ENCODE data around the gene SERPINA12. TPM values are rescaled to one million over a fixed set of nuclear protein-coding genes. Genes with fewer than 3 reads are reported as not detected.
A peak's percentile ranks its signal among the peaks of the same experiment; 100 is the strongest.

The SERPINA12 gene
- total RNA-seq, 1 donor from 2014 or later: not detected

- ChIA-PET CTCF (interaction anchor here (0.8 kb wide), 1 partner anchor 18 kb away, joined by 3 read pairs; no protein-coding TSS in a partner anchor), POLR2A (no interaction called here)
- no peak for ATAC-seq (ENCODE audit: low read depth)
- intact Hi-C loops (cut with micrococcal nuclease): no loop called here
- Mint-ChIP-seq H3K9me3 (peaks cover 15% of the 10 kb centered on the region), H3K4me3 (no peak overlapping the region), H3K27me3 (no peaks in the 10 kb centered on the region), H3K36me3 (ENCODE audit: low read depth) (no peaks in the 10 kb centered on the region), H3K4me1 (peaks cover 26% of the 10 kb centered on the region), H3K27ac (no peak overlapping the region)
- DNase-seq: no peak
- no peak for TF ChIP-seq CTCF (IDR thresholded peaks at IDR 0.05)
These were observed 30.8 kb downstream of the SERPINA12 start for GRCh38 chr14:94478420-94478819.

- H3K36me3 Mint-ChIP-seq (ENCODE audit: low read depth): no peaks in the 10 kb centered on the region
- intact Hi-C loops (cut with micrococcal nuclease): no loop called here
- DNase-seq (no peak), ATAC-seq (ENCODE audit: low read depth) (peak; percentile 51)
- peaks cover 15% of the 10 kb centered on the region for H3K9me3 Mint-ChIP-seq
- ChIA-PET POLR2A (no interaction called here), CTCF (interaction anchor here (1.0 kb wide), 1 partner anchor 10 kb away, joined by 3 read pairs; no protein-coding TSS in a partner anchor)
- TF ChIP-seq CTCF (IDR thresholded peaks at IDR 0.05): no peak
- peaks cover 3% of the 10 kb centered on the region for H3K27me3 Mint-ChIP-seq
- peaks cover 22% of the 10 kb centered on the region for H3K4me1 Mint-ChIP-seq
- H3K4me3 Mint-ChIP-seq: no peak within 1 kb of the TSS
- H3K27ac Mint-ChIP-seq: no peak within 1 kb of the TSS
These were observed 33.2 kb downstream of the SERPINA12 start, which contains the start of gene SERPINA9 for GRCh38 chr14:94476023-94476422. Gene SERPINA9, minus strand, starts transcription at chr14:94476197. Its CDS starts 6,357 bp downstream, at chr14:94469840.

GRCh38 chr14:94474581-94475031, 34.7 kb downstream of the SERPINA12 start:
- peaks cover 15% of the 10 kb centered on the region for H3K9me3 Mint-ChIP-seq
- CTCF ChIA-PET: interaction anchor here (1.7 kb wide), 1 partner anchor 11 kb away, joined by 5 read pairs; no protein-coding TSS in a partner anchor

GRCh38 chr14:94473666-94474410, 35.4 kb downstream of the SERPINA12 start:
- no peak for TF ChIP-seq CTCF (IDR thresholded peaks at IDR 0.05)
- H3K27me3 Mint-ChIP-seq: peaks cover 3% of the 10 kb centered on the region
- H3K4me1 Mint-ChIP-seq: peaks cover 22% of the 10 kb centered on the region
- no peak for DNase-seq
- peaks cover 9% of the 10 kb centered on the region for H3K9me3 Mint-ChIP-seq
- no peaks in the 10 kb centered on the region for H3K36me3 Mint-ChIP-seq (ENCODE audit: low read depth)
- peak overlapping the region; percentile 27 for H3K27ac Mint-ChIP-seq
- intact Hi-C loops (cut with micrococcal nuclease): loop anchor here (1.0 kb wide), 1 partner anchor 7 kb away; no protein-coding TSS in a partner anchor
- H3K4me3 Mint-ChIP-seq: peak overlapping the region; percentile 16
- ChIA-PET POLR2A (no interaction called here), CTCF (interaction anchor here (1.7 kb wide), 1 partner anchor 12 kb away, joined by 5 read pairs; no protein-coding TSS in a partner anchor)
- peak; percentile 40 for ATAC-seq (ENCODE audit: low read depth)

More at GRCh38 chr14:94474581-94475031, 34.7 kb downstream of the SERPINA12 start:
- intact Hi-C loops (cut with micrococcal nuclease): no loop called here
- H3K4me1 Mint-ChIP-seq: peaks cover 22% of the 10 kb centered on the region
- no peaks in the 10 kb centered on the region for H3K36me3 Mint-ChIP-seq (ENCODE audit: low read depth)
- POLR2A ChIA-PET: no interaction called here
- no peak for TF ChIP-seq CTCF (IDR thresholded peaks at IDR 0.05)
- no peak for DNase-seq
- peaks cover 3% of the 10 kb centered on the region for H3K27me3 Mint-ChIP-seq
- no peak overlapping the region for H3K4me3 Mint-ChIP-seq
- no peak for ATAC-seq (ENCODE audit: low read depth)
- H3K27ac Mint-ChIP-seq: no peak overlapping the region

- DNase-seq: no peak
- ChIA-PET CTCF (interaction anchor here (1.0 to 1.1 kb wide), 2 partner anchors 12 to 14 kb away, joined by 3 to 5 read pairs; no protein-coding TSS in a partner anchor), POLR2A (interaction anchor here (0.7 kb wide), 1 partner anchor 683 kb away, joined by 6 read pairs; no protein-coding TSS in a partner anchor)
- no peak overlapping the region for H3K4me3 Mint-ChIP-seq
- peaks cover 3% of the 10 kb centered on the region for H3K27me3 Mint-ChIP-seq
- H3K27ac Mint-ChIP-seq: no peak overlapping the region
- intact Hi-C loops (cut with micrococcal nuclease): loop anchor here (1.0 kb wide), 1 partner anchor 8 kb away; no protein-coding TSS in a partner anchor
- no peak for TF ChIP-seq CTCF (IDR thresholded peaks at IDR 0.05)
- H3K4me1 Mint-ChIP-seq: peaks cover 22% of the 10 kb centered on the region
- H3K36me3 Mint-ChIP-seq (ENCODE audit: low read depth): no peaks in the 10 kb centered on the region
- peaks cover 4% of the 10 kb centered on the region for H3K9me3 Mint-ChIP-seq
- peak; percentile 28 for ATAC-seq (ENCODE audit: low read depth)
These were observed 36.4 kb downstream of the SERPINA12 start for GRCh38 chr14:94472842-94473241.
